ENCODE data around the gene AGPAT4.

- no peak for TF ChIP-seq EZH2phosphoT487 (IDR thresholded peaks at IDR 0.05; ENCODE audit: insufficient read depth, low read depth)
- TF ChIP-seq EZH2 (IDR thresholded peaks at IDR 0.05; ENCODE audit: insufficient read depth, poor library complexity, severe bottlenecking): no peak
Observed at GRCh38 chr6:161094955-161095354, 178.9 kb downstream of the AGPAT4 start.

All from GM23248 (cell line).